Peyer's patch (tissue), 4 donors: ENCODE results near the gene LCP2.

ENCODE experiments used
- POLR2A ChIP-seq, 2 donors: fragments of 450-650 bp; IDR thresholded peaks; one replicate each; pipeline ENCODE4 v1.5.1; 2017; ENCODE audit warnings: antibody characterized with exemption in 2 of 2, mild to moderate bottlenecking in 2 of 2, moderate library complexity in 2 of 2
- TF ChIP-seq, protein P1 (sequence below), 6 experiments: fragments of 450-650 bp in 4 of 6; fragments of 200-600 bp in 2 of 6; sonication (generic) in 1 of 6; IDR thresholded peaks; one replicate each; pipeline ENCODE4 v1.5.1; 2017 to 2019; ENCODE audit warnings: antibody characterized with exemption in 6 of 6, mild to moderate bottlenecking in 3 of 6, moderate library complexity in 1 of 6

DNA sequence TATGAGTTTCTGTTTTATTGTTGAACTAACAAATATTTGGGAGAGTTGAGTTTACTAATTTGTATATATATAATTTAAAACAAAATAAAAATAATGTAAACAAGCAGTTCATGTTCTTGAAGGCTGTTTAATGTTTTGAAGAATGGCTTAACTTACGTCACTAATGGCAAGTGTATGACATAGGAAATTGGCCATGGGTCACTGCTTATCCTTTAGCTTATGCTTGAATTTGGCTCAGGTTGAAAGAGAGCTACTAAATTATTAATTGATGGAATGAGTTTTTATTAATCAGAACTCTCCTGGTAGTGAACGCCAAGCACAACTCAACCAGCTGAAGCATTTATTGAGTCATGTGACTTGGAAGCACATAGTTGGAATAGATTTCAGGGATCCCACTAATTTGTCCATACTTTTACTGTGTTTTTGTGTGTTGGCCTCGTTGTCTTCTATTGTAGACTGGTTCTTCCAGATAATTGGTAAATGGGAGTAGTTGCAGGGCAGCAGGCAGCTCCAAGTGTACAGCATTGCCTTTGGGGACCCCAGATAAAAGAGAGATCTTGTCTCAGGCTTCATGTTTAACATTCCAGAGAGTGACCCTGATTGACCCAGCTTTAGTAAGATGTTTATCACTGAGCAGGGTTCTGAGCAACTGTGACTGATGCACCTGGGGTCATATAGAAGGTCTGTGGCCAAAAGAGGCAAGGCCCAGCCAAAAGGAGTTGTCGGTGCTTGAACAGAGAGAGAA is 51.3 kb downstream of the LCP2 start:
- TF ChIP-seq, protein P1, sequence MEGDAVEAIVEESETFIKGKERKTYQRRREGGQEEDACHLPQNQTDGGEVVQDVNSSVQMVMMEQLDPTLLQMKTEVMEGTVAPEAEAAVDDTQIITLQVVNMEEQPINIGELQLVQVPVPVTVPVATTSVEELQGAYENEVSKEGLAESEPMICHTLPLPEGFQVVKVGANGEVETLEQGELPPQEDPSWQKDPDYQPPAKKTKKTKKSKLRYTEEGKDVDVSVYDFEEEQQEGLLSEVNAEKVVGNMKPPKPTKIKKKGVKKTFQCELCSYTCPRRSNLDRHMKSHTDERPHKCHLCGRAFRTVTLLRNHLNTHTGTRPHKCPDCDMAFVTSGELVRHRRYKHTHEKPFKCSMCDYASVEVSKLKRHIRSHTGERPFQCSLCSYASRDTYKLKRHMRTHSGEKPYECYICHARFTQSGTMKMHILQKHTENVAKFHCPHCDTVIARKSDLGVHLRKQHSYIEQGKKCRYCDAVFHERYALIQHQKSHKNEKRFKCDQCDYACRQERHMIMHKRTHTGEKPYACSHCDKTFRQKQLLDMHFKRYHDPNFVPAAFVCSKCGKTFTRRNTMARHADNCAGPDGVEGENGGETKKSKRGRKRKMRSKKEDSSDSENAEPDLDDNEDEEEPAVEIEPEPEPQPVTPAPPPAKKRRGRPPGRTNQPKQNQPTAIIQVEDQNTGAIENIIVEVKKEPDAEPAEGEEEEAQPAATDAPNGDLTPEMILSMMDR (IDR thresholded peaks at IDR 0.05), result no peak
- TF ChIP-seq POLR2A (IDR thresholded peaks at IDR 0.05), result no peak
